ENCODE data around the gene PRKCI. TPM values are rescaled to one million over a fixed set of nuclear protein-coding genes. Genes with fewer than 3 reads are reported as not detected.
"Not testable (repeated sequence)": the region's sequence is repeated elsewhere in the genome, so short reads cannot be mapped to it uniquely, and the experiment has no call there.

Gene PRKCI
- total RNA-seq, 1 donor from 2014 or later, result 18.5 TPM

DNA sequence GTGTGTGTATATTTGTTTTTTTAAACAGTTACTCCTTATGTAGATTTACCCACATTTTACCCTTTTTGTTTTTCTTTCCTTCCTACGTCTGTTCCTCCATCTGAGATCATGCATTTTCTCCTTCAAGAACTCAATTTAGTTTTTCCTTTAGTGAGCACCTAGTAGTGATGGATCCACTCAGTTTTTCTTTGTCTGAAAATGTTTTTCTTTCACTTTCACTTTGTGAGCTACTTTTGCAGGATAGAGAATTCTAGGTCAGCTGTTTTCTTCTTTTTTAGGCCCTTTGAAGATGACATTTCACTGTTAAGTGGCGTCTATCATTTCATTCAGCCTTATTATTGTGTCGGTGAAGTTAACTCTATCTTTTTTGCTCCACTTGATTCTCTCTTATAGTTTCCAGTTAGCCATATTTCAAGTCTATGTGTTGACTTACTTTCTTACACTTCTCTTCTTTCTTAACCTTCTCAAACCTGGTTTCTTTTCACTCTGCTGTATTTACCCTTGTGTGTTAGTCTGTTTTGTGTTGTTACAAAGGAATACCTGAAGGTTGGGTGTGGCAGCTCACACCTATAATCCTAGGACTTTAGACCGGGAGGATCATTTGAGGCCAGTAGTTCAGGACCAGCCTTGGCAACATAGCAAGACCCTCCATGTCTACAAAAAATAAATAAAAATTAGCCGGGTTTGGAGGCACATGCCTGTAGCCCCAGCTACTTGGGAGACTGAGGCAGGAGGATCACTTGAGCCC, 55.8 kb downstream of the PRKCI start:
- intact Hi-C loops (cut with micrococcal nuclease), result loop anchor here (1.0 to 5.0 kb wide), 8 partner anchors 20 to 629 kb away; partner anchors contain the start of genes EIF5A2, PHC3, PRKCI and RPL22L1

DNA sequence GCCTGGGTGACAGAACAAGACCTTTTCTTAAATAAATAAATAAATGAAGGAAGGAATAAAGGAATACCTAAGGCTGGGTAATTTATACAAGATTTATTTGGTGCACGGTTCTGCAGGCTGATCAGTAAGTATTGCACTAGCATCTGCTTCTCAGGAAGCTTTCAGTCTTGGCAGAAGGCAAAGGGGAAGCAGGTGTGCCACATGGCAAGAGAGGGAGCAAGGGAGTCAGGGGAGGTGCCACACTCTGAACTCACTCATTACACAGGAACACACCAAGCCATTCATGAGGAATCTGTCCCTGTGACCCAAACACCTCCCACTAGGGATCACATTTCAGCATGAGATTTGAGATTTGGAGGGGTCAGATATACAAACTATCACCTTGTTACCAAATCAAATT, 56.4 kb downstream of the PRKCI start:
- intact Hi-C loops (cut with micrococcal nuclease), result loop anchor here (1.0 to 5.0 kb wide), 7 partner anchors 20 to 629 kb away; partner anchors contain the start of genes EIF5A2, PHC3, PRKCI and RPL22L1

DNA sequence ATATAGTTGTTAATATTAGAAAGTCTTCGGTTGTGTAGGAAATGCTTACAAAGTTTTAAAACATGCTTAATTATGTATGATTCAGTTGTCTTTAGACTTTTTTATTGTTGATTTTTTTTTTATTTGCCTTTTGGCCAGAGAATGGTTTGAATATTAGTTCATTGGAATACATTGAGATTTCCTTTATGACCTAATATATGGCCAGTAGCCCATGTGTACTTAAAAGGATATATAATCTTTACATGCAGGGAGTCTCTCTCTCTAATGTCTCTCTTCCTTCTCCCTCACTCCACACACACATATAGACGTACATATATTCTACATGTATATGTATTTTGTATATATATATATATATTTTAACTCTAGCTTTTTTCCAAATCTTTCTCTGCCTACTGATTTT, 68.0 kb downstream of the PRKCI start:
- intact Hi-C loops (cut with micrococcal nuclease), result no loop called here

DNA sequence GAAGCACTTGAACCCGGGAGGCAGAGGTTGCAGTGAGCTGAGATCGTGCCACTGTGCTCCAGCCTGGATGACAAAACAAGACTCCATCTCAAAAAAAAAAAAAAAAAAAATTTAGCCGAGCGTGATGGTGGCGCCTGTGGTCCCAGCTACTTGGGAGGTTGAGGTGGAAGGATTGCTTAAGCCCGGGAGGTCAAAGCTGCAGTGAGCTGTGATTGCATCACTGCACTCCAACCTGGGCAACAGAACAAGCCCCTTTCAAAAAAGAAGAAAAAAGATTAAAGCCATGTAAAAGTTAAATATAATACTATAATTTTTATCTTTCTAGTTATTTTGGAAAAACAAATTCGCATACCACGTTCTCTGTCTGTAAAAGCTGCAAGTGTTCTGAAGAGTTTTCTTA, 73.4 kb downstream of the PRKCI start:
- intact Hi-C loops (cut with micrococcal nuclease), result no loop called here

DNA sequence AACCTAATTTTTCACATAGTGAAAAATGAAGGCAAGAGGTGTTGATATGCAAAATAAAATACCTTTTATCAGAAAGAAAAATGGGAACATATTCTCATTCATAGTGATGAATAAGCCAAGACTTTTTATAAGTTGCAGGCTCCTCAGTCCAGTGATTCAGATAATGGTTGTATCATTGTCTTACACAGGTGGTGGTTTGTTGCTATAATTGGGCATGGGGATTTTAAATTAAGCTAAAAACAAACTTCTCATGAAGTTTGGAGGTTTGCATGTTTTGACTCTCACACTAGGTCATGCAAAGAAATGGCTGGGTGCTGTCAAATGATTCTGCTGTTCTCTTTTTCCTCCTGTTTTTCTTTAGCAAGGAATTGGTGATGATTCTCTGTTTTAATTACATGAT, 74.5 kb downstream of the PRKCI start:
- intact Hi-C loops (cut with micrococcal nuclease), result no loop called here

DNA sequence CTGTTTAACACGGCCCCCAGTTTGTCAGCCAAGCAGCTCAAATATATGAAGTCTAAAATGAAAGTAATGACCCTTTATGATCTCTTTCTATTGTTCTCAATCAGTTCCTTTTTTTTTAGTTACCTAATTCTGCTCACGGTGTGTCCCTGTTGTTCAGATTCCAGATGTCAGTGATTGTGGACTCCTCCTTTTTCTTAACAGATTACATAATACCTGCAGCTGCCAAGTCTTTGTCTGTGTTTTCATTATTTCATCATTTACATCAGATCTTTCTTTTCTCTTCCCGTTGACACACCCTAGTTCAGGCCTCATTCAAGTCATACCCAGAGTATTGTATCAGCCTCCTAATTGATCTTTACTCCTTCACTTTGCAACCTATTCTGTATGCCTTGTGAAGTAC, 79.2 kb downstream of the PRKCI start:
- intact Hi-C loops (cut with micrococcal nuclease), result no loop called here

DNA sequence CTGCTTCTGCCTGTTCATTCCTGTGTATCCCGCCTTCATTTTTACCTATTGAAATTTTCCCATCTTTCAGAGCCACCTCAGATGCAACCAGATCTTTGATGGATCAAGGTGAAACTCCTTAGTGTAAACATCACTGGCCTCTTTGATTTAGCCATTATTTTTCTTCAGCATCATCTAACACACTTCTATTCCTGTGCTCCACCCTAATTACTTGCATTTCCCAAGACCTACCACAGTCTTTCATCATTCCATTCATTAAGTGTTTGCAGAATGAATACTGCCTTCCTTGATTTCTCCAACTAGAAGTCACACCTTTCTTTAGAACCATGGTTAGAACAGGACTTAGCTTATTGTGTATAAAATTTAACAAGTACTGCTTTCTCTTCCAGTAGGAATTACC, 79.8 kb downstream of the PRKCI start:
- intact Hi-C loops (cut with micrococcal nuclease), result no loop called here

DNA sequence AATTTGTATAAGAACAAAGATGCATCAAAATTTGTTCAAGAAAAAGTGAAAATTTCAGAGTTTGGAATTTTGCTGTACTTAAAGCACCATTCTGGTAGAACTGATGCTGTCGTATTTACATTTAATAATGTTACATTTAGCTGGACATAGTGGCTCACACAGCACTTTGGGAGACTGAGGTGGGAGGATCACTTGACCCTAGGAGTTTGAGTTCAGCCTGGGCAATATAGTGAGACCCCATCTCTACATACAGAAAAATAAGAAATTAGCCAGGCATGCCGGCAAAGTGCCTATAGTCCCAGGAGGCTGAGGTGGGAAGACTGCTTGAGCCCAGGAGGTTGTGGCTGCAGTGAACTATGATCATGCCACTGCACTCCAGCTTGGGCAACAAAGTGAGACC, 83.8 kb downstream of the PRKCI start:
- intact Hi-C loops (cut with micrococcal nuclease), result no loop called here

DNA sequence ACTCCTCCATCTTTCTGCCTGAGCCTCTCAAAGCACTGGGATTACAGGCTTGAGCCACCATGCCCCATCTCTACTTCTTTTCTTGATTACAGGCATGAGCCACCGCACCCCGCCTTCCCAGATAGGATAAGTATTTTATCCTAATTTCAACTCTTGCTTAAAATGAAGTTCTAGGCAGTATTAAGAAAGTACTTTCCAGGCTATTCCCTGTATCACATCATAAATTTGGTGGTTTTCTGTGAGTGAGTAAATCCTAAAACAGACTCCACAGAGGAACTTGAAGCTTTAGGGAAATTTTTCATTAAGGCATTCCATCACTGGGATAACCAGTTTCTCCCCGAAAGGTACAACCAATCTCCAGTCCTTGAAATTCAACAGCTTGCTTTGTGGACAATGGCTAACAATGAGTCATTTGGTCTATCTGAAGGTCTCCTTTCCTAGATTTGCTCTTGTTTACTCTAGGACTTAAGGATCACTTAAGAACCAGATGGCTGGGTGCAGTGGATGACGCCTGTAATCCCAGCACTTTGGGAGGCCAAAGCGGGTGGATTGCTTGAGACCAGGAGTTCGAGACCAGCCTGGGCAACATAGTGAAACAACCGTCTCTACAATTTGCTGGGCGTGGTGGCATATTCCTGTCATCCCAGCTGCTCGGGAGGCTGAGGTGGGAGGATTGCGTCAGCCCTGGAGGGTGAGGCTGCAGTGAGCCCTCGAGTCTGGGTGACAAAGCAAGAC, 85.6 kb downstream of the PRKCI start:
- intact Hi-C loops (cut with micrococcal nuclease), result no loop called here

DNA sequence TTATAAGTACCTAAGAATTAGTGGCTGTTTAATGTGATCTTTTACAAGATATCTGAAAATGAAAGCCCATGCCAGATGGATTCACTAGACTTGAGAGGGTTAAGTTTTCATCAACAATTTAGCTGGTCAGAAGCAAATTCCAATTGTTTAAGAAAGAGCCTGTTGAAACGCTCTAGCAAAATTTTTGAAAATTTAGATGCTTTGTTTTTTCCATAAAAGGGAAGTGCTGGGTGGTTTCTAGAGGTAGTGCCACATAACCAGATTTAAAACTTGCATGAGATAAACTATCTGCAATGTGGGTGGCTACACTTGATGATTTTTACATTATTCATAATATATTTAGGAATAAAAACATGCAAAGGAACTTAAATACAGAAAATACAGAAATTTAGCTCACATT, 86.8 kb downstream of the PRKCI start:
- intact Hi-C loops (cut with micrococcal nuclease), result no loop called here

DNA sequence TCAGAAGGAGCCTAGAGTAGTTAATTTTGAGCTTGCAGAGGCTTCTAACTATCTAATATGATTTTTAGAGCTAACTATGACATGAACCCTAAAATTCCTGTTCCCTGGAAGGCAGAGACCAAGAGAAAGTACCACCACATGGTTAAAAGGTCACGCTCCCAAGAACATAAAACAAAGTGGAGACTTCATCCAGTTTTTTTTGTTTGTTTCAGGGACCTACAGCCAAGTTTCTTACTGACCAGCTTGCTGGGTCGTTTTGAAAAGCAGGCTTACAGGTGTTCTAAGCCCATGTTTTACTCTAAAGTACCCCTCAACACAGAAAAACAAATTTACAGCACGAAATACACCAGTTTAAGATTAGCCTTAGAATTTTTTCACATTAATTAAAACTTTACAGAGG, 95.7 kb downstream of the PRKCI start:
- intact Hi-C loops (cut with micrococcal nuclease), result no loop called here

DNA sequence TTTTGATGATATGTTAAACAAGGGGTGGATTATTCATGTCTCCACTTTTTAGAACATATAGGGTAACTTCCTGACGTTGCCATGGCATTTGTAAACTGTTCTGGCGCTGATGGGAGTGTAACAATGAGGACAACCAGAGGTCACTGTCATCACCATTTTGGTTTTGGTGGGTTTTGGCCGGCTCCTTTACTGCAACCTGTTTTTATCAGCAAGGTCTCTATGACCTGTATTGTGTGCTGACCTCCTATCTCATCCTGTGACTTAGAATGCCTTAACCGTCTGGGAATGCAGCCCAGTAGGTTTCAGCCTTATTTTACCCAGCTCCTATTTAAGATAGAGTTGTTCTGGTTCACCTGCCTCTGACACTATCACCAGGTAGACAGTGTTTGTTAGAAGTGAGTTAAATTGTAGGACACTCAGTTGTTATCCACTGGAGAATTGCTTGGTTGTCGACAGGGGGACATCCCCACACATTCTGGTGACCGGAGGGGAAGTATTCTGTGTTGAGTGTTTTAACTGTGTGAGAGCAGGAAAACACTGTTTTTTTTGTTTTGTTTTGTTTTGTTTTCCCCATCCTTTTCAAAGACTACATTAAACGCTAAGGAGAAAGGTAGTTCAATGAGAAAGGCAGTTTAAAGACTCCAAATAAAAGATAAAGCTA, 98.4 kb downstream of the PRKCI start:
- intact Hi-C loops (cut with micrococcal nuclease), result no loop called here

DNA sequence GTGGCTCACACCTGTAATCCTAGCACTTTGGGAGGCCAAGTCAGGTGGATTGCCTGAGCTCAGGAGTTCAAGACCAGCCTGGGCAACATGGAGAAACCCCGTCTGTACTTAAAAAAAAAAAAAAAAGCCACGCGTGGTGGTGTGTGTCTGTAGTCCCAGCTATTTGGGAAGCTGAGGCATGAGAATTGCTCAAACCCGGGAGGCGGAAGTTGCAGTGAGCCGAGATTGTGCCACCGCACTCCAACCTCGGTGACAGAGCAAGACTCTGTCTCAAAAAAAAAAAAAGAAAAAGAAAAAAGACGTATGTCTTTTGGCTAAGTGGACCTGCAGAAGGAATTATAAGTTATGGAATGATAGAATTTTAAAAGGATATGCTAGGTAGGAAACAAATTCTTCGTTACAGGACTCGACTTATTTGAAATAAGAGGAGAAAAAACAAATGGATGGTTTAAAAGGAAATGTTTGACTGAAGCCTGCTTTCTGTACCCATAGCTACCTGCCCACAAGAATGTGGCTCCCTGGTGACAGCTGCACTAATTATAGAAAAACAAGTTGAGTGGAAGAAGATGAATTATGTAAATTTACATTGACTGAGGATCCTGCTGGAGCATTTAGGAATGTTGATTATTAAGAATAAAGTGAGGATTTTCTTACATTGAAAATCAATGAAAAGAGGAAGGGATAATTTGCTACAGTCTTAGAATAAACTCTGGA, 99.3 kb downstream of the PRKCI start:
- intact Hi-C loops (cut with micrococcal nuclease), result no loop called here

DNA sequence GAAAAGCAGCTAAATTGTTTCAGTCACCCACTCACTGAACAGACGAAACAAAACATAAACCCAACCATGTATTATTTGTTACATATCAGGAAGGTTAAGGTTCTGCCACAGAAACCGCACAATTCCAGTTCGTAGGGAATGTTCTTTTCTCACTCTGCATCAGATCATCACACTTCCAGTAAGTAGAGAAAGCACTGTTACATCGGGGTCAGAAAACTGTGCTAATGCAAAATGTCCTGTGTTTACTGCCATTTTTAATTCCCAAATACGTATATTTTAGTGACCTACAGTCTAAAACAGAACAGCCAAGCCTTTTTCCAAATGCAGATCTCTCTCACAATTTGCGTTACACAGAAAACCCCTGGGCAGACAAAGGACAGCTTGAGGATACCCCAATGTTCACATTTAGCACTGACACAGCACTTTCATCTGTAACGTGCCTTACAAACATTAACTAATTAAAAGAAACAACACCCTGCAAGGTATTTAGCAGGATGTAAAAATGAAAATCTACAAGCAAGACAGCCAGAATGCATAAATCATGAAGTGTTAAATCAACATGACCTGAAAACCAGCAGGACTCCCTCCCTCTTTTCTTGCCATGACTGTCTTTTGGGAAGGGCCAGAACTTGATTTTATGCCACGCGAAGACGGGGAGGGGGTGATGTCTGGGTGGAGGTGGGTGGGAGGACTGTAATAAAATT, 100.5 kb downstream of the PRKCI start:
- intact Hi-C loops (cut with micrococcal nuclease), result no loop called here

DNA sequence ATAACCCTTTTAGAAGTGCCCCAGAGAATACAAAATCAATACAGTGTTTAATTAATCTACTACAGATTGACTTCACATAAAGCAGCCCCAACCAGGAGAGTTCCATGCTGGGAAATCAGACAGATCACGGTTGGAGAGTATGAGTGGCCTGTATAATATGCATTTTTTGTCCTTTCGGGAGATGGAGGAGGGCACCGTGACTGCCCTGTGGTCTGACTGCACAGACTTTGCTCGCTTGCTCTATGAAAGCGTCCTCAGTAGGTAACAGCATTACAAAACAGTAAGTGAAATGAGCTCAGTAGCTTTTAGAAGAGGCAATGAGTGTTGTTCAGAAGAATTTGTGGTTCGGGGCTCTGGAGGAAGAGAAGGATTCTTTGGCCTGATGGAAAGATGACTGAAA, 101.1 kb downstream of the PRKCI start:
- intact Hi-C loops (cut with micrococcal nuclease), result no loop called here

DNA sequence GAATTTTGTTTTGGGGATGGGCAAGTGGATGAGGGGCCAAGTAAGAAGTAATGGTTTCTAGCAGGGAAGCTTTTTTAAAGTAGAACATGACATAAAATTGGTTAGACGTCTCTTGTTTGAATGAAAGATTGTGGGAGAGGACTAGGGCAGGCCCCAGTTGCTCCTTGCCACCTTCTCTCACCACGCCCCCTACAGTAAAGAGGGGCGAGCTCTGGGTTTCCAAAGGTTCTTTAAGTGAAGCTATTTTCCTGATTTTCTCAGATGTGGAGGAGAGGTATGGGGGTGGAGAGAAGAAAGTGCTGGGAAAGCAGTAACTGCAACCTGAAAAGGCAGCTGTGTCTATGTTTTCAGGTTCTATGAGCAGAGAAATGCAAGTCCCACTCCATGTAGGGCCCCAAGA, 102.7 kb downstream of the PRKCI start:
- intact Hi-C loops (cut with micrococcal nuclease), result no loop called here

DNA sequence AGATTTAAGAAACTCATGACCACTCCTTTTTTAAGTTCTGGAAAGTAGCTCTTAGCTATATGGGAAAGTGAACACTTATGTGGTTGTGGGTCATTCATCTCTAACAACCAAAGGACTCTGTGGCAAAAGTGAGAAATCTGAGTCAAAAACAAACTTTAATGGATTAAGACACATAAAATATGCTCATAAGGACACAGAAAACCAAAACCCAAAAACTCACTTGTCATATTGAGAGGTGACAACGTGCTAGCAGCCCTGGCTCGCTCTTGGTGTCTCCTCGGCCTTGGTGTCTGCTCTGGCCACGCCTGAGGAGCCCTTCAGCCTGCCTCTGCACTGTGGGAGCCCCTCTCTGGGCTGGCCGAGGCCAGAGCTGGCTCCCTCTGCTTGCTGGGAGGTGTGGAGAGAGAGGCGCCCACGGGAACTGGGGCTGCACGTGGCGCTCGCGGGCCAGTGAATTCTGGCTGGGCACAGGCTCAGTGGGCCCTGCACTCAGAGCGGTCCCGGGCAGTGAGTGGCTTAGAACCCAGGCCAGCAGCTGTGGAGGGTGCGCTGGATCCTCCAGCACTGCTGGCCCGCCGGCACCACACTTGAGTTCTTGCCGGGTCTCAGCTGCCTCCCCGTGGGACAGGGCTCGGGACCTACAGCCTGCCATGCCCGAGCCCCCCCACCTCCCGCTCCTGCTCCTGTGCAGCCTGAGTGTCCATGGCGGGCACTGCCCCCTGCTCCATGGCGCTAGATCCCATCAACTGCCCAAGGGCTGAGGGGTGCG, 105.0 kb downstream of the PRKCI start:
- intact Hi-C loops (cut with micrococcal nuclease), result no loop called here

DNA sequence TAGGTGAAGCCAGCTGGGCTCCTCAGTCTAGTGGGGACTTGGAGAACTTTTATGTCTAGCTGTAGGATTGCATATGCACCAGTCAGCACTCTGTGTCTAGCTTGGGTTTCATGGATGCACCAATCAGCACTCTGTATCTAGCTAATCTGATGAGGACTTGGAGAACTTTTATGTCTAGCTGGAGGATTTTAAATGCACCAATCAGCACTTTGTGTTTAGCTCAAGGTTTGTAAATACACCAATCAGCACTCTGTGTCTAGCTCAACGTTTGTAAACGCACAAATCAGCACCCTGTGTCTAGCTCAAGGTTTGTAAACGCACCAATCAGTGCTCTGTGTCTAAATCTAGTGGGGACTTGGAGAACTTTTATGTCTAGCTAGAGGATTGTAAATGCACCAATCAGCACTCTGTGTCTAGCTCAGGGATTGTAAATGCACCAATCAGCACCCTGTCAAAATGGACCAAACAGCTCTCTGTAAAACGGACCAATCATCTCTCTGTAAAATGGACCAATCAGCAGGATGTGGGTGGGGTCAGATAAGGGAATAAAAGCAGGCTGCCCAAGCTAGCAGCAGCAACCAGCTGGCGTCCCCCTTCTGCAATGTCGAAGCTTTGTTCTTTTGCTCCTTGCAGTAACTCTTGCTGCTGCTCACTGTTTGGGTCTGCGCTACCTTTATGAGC, 105.8 kb downstream of the PRKCI start:
- intact Hi-C loops (cut with micrococcal nuclease), result not testable (repeated sequence)

DNA sequence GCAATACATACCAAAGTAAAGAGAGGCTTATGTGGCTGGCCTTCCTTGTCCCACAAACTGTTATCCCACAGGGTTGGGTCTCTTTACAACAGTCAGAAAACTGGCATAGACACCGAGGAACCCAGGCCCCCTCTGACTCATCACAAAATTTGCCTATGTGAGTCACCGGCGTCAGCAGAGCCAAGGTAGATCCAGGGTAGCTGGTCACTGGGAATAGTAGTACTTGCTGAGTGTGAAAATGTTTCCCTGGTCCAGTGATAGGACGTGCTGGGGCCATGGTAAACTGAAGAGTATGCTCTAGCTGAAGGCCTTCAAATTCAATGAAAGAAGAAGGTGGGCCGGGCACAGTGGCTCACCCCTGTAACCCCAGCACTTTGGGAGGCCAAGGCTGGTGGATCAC, 108.1 kb downstream of the PRKCI start:
- intact Hi-C loops (cut with micrococcal nuclease), result no loop called here

DNA sequence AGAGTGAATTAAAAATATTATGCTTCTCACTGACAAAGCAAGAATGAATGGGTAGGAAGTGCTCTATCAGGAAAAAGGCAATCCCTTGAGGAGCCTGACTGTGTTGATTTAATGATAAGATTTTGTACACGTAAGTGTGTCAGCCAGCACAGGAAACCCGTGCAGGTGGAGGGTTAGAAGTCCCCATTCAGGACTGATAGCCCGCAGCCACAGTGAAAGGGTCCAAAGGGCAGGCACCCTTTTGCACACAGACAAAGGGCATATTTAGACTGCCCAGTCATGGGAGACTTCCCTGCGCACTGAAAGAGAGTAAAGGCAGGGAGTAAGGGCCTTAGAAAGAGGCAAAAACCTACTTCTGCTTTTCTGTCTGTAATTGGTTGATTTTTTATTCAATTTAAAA, 108.9 kb downstream of the PRKCI start:
- intact Hi-C loops (cut with micrococcal nuclease), result no loop called here

All from T-helper 1 cell treated with Interleukin-12 subunit alpha and Interleukin-12 subunit beta and Interleukin-4 antibody, amounts not matched to agents 30 ng/mL and 1 ng/mL, for 36 hours (primary cell).